SKM-1 (cell line): Measurements from ENCODE around the gene PTPN9.
"Not testable (repeated sequence)": the region's sequence is repeated elsewhere in the genome, so short reads cannot be mapped to it uniquely, and the experiment has no call there.

Source experiments
- DNase-seq: peaks from one replicate; lab custom pipeline; 2025; ENCODE audit not compliant: unreplicated experiment; lab: John Stamatoyannopoulos, UW

The PTPN9 gene

GRCh38 chr15:75583701-75584100 lies 4.6 kb upstream of the PTPN9 start:
- DNase-seq = no peak

- DNase-seq = not testable (repeated sequence)
Observed at GRCh38 chr15:75582943-75583342, 3.8 kb upstream of the PTPN9 start.

- peak; percentile 22 for DNase-seq
Observed at GRCh38 chr15:75578173-75578947, 755 bp downstream of the PTPN9 start.

- DNase-seq = no peak
Observed at GRCh38 chr15:75577401-75578172, 1.5 kb downstream of the PTPN9 start.

GRCh38 chr15:75573648-75574384 lies 5.3 kb downstream of the PTPN9 start:
- DNase-seq = no peak

- DNase-seq = no peak
Observed at GRCh38 chr15:75570126-75570845, 8.8 kb downstream of the PTPN9 start.

- no peak for DNase-seq
Observed at GRCh38 chr15:75565062-75565970, 13.8 kb downstream of the PTPN9 start.

- DNase-seq = no peak
Observed at GRCh38 chr15:75561888-75562287, 17.2 kb downstream of the PTPN9 start.

GRCh38 chr15:75559360-75559759 lies 19.8 kb downstream of the PTPN9 start:
- not testable (repeated sequence) for DNase-seq

GRCh38 chr15:75558955-75559354 lies 20.2 kb downstream of the PTPN9 start:
- not testable (repeated sequence) for DNase-seq

- no peak for DNase-seq
Observed at GRCh38 chr15:75554717-75555116, 24.4 kb downstream of the PTPN9 start.

GRCh38 chr15:75553659-75554058 lies 25.5 kb downstream of the PTPN9 start:
- no peak for DNase-seq

GRCh38 chr15:75551091-75551490 lies 28.0 kb downstream of the PTPN9 start:
- DNase-seq = peak; percentile 31

GRCh38 chr15:75545064-75545463 lies 34.1 kb downstream of the PTPN9 start:
- no peak for DNase-seq

- DNase-seq = no peak
Observed at GRCh38 chr15:75544359-75544758, 34.8 kb downstream of the PTPN9 start.

- not testable (repeated sequence) for DNase-seq
Observed at GRCh38 chr15:75542949-75543545, 36.1 kb downstream of the PTPN9 start.

GRCh38 chr15:75542386-75542797 lies 36.7 kb downstream of the PTPN9 start:
- DNase-seq = no peak

- DNase-seq = no peak
Observed at GRCh38 chr15:75538376-75538775, 40.7 kb downstream of the PTPN9 start.

- no peak for DNase-seq
Observed at GRCh38 chr15:75533945-75534344, 45.2 kb downstream of the PTPN9 start.
